Peyer's patch (tissue), 4 donors: ENCODE measurements around the gene LOXL3. TPM values are rescaled to one million over a fixed set of nuclear protein-coding genes. Genes with fewer than 3 reads are reported as not detected.

Source experiments
- DNase-seq, 3 donors: peaks; one replicate each; pipeline ENCODE4 v3.0.0-alpha.2; 2017 to 2019
- H3K27ac ChIP-seq, 4 donors: fragments of 200-600 bp; sonication (generic); one replicate each; pipeline ENCODE4 v1.5.1; 2016 to 2019
- H3K27me3 ChIP-seq, 2 donors: fragments of 200-600 bp; sonication (generic); one replicate each; pipeline ENCODE4 v1.5.1; 2019
- H3K36me3 ChIP-seq, 3 donors: fragments of 200-600 bp; sonication (generic); one replicate each; pipeline ENCODE4 v1.5.1; 2016 to 2019
- H3K4me1 ChIP-seq, 4 donors: fragments of 200-600 bp; sonication (generic); one replicate each; pipeline ENCODE4 v1.5.1; 2016 to 2019
- H3K4me3 ChIP-seq, 4 donors: fragments of 200-600 bp; sonication (generic); 1 replicate in 3 of 4; 2 replicates in 1 of 4; pipeline ENCODE4 v1.5.1; 2016 to 2019; ENCODE audit warnings: mild to moderate bottlenecking in 1 of 4
- H3K9me3 ChIP-seq, 4 donors: fragments of 200-600 bp; sonication (generic); one replicate each; pipeline ENCODE4 v1.5.1; 2016 to 2019; ENCODE audit warnings: mild to moderate bottlenecking in 1 of 4
- POLR2A ChIP-seq, 2 donors: fragments of 450-650 bp; IDR thresholded peaks; one replicate each; pipeline ENCODE4 v1.5.1; 2017; ENCODE audit warnings: antibody characterized with exemption in 2 of 2, mild to moderate bottlenecking in 2 of 2, moderate library complexity in 2 of 2
- total RNA-seq, 4 donors: library from RNA; depleted of rRNA; stranded (reverse); fragments of >200 nt; gene quantifications; one replicate each; pipeline ENCODE4 v1.1.0, GENCODE V29; 2016
- TF ChIP-seq, protein P1 (sequence below), 6 experiments: fragments of 450-650 bp in 4 of 6; fragments of 200-600 bp in 2 of 6; sonication (generic) in 1 of 6; IDR thresholded peaks; one replicate each; pipeline ENCODE4 v1.5.1; 2017 to 2019; ENCODE audit warnings: antibody characterized with exemption in 6 of 6, mild to moderate bottlenecking in 3 of 6, moderate library complexity in 1 of 6

Gene LOXL3
- total RNA-seq, 4 donors from 2014 or later: 0.88 to 8.0 (median 4.8) TPM

DNA sequence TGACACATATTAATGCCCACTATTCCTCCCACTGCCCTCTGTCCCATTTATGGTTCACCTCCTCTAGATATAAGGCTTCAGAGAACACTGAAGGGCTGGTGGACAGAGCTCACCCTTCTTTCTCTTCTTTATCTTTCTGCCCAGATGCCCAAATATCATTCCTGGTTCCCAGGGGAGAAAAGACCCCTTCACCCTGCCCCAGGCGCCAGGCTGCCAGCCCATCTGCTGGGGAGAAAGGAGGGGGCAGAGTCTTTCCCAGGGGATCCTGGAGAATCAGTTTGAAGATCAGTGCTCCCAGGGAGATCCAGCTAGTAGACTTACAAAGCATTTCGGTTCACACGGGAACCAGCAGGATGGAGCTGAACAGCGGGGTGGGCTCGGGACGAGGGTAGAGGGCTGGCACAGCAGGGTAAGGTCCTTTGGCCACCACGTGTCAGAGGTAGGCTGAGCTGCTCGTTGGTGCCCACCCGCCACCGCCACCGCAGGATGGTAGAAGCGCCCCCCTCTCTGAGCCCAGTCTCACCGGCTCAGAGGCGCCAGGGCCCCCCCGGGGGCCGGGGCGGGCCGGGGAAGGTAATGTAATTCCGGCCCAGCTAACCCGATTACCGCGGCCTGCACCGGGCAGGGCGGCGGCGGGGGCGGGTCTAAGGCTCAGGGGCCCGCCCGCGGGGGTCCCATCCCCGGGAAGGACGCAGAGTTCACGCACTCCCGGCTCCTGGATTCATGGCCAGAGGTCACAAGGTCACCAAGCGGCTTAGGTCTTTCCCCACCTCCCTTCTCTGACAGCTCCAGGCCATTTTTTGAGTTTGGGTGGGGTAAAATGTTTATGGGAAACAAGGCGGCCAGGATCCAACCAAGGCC lies 40.8 kb downstream of the LOXL3 start:
- peaks cover 4 to 35% (median 24%) of the 10 kb centered on the region in 4 donors for H3K4me1 ChIP-seq
- H3K27ac ChIP-seq: no peak overlapping the region
- peaks cover 0 to 3% (median 0%) of the 10 kb centered on the region in 4 donors for H3K9me3 ChIP-seq
- H3K36me3 ChIP-seq: no peaks in the 10 kb centered on the region
- peak in 1 of 3 donors; percentile 44 for DNase-seq
- no peak overlapping the region for H3K4me3 ChIP-seq
- TF ChIP-seq, protein P1, sequence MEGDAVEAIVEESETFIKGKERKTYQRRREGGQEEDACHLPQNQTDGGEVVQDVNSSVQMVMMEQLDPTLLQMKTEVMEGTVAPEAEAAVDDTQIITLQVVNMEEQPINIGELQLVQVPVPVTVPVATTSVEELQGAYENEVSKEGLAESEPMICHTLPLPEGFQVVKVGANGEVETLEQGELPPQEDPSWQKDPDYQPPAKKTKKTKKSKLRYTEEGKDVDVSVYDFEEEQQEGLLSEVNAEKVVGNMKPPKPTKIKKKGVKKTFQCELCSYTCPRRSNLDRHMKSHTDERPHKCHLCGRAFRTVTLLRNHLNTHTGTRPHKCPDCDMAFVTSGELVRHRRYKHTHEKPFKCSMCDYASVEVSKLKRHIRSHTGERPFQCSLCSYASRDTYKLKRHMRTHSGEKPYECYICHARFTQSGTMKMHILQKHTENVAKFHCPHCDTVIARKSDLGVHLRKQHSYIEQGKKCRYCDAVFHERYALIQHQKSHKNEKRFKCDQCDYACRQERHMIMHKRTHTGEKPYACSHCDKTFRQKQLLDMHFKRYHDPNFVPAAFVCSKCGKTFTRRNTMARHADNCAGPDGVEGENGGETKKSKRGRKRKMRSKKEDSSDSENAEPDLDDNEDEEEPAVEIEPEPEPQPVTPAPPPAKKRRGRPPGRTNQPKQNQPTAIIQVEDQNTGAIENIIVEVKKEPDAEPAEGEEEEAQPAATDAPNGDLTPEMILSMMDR (IDR thresholded peaks at IDR 0.05): no peak
- TF ChIP-seq POLR2A (IDR thresholded peaks at IDR 0.05): no peak
- peaks cover 0 to 56% of the 10 kb centered on the region in 2 donors for H3K27me3 ChIP-seq

DNA sequence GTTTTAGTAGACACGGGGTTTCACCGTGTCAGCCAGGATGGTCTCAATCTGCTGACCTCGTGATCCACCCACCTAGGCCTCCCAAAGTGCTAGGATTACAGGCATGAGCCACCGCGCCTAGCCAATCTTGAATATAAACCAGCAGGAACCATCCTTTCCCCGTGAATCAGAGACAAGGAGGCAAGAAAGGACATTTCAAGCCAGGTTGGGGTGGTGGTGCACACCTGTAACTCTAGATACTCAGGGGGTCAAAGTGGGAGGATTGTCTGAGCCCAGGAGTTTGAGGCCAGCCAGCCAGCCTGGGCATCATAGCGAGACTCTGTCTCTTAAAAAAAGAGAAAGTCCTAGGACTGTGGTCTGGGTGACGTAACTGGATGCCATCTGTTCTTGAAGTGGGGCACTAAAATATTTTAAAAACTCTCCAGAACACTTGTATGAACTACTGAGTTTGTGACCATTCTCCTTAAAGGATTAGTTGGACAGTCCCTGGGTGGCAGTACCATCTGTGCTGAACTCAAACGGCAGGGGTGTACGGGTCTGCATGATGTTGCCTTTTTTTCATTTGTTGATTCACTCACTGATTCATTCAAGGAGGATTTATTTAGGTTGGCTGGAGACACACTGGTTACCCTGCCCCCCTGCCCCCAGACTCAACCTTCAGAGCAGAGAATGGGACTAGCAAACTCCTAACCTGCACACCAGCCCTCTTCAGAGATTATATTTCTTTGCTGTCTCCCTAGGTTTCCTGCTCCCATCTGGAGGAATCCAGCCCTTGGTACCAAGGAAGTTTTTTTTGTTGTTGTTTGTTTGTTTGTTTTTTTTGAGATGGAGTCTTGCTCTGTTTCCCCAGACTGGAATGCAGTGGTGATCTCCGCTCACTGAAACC lies 42.4 kb downstream of the LOXL3 start:
- Histone ChIP-seq H3K27me3 (peaks cover 0 to 50% of the 10 kb centered on the region in 2 donors), H3K36me3 (no peaks in the 10 kb centered on the region), H3K4me3 (no peak overlapping the region), H3K27ac (no peak overlapping the region), H3K9me3 (peaks cover 0 to 2% (median 0%) of the 10 kb centered on the region in 4 donors), H3K4me1 (peaks cover 4 to 41% (median 27%) of the 10 kb centered on the region in 4 donors)
- no peak for TF ChIP-seq POLR2A (IDR thresholded peaks at IDR 0.05)
- TF ChIP-seq, protein P1 (IDR thresholded peaks at IDR 0.05): no peak
- DNase-seq: peak in 1 of 3 donors; percentile 10

DNA sequence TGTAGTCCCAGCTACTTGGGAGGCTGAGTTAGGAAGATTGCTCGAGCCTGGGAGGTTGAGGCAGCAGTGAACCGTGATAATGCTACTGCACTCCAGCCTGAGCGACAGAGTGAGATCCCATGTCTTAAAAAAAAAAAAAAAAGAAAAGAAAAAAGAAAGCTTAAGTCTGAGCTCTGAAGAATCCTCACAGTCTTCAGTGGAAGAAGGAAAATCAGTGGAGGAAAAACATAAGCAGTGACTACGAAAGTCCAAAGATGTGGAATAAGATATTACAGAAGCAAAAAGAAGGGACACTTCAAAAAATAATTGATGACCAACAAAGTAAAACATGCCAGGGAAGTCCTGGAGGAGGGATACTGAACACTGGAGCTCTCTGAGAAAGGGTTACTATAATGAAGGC lies 43.5 kb downstream of the LOXL3 start:
- Histone ChIP-seq H3K4me1 (peaks cover 0 to 41% (median 18%) of the 10 kb centered on the region in 4 donors), H3K36me3 (peaks cover 0 to 8% (median 0%) of the 10 kb centered on the region in 3 donors), H3K9me3 (no peaks in the 10 kb centered on the region), H3K4me3 (no peak overlapping the region), H3K27ac (no peak overlapping the region), H3K27me3 (peaks cover 0 to 40% of the 10 kb centered on the region in 2 donors)
- no peak for DNase-seq
- TF ChIP-seq POLR2A (IDR thresholded peaks at IDR 0.05): no peak
- TF ChIP-seq, protein P1 (IDR thresholded peaks at IDR 0.05): no peak

DNA sequence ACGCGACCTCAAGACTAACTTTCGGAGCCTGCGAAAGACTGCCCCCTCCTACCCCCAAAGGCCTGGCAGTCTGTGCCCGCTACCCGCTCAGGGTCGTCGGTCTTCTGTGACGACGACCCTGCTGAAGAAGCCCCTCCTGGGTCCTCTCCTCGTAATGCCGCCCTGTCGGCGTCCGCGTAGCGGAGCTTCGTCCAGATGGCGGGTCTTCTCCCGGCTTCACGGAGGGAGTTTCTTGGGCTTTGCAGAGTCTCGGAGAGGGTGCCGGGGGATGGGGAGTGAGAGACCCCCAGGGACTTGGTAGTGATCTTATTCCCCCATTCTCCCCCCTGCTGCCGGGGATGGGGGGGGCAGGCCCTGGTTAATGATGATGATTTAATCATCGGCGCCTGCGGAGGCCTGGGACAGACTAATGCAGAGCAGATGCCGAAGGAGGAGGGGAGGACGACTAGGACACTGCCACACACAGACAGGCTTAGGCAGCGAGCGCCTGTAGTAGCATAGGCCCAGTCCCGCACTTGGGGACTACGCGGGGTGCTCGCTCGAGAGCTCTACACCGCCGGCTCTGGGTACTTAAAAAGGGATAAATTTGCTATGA lies 45.7 kb downstream of the LOXL3 start:
- Histone ChIP-seq H3K27ac (peak overlapping the region; percentile 91 to 99 (median 97)), H3K4me1 (peaks cover 0 to 46% (median 9%) of the 10 kb centered on the region in 4 donors), H3K4me3 (peak overlapping the region; percentile 57 to 85 (median 71)), H3K36me3 (peaks cover 0 to 13% (median 0%) of the 10 kb centered on the region in 3 donors), H3K9me3 (no peaks in the 10 kb centered on the region), H3K27me3 (peaks cover 0 to 17% of the 10 kb centered on the region in 2 donors)
- TF ChIP-seq, protein P1 (IDR thresholded peaks at IDR 0.05): no peak
- TF ChIP-seq POLR2A (IDR thresholded peaks at IDR 0.05): no peak
- DNase-seq: peak in 2 of 3 donors; percentile 68 to 70
